ENCODE results near the gene FOXJ1. TPM values are rescaled to one million over a fixed set of nuclear protein-coding genes. Genes with fewer than 3 reads are reported as not detected.

Gene FOXJ1
- total RNA-seq, 1 donor from 2014 or later: not detected

- DNase-seq (ENCODE audit: low spot score): no peak
These were observed 309 bp downstream of the FOXJ1 start for GRCh38 chr17:76140661-76141211.

GRCh38 chr17:76139801-76140660 lies 1.0 kb downstream of the FOXJ1 start:
- no peak for DNase-seq (ENCODE audit: low spot score)

- DNase-seq (ENCODE audit: low spot score): no peak
These were observed 1.9 kb downstream of the FOXJ1 start for GRCh38 chr17:76138896-76139752.

GRCh38 chr17:76138234-76138895 lies 2.7 kb downstream of the FOXJ1 start:
- DNase-seq (ENCODE audit: low spot score): no peak

GRCh38 chr17:76137351-76138233 lies 3.5 kb downstream of the FOXJ1 start:
- no peak for DNase-seq (ENCODE audit: low spot score)

- no peak for DNase-seq (ENCODE audit: low spot score)
These were observed 4.1 kb downstream of the FOXJ1 start for GRCh38 chr17:76137001-76137350.

- no peak for DNase-seq (ENCODE audit: low spot score)
These were observed 4.6 kb downstream of the FOXJ1 start for GRCh38 chr17:76136276-76137000.

GRCh38 chr17:76135810-76136188 lies 5.2 kb downstream of the FOXJ1 start:
- DNase-seq (ENCODE audit: low spot score): no peak

GRCh38 chr17:76134911-76135809 lies 5.9 kb downstream of the FOXJ1 start:
- no peak for DNase-seq (ENCODE audit: low spot score)

GRCh38 chr17:76132574-76133338 lies 8.3 kb downstream of the FOXJ1 start:
- peak; percentile 32 for DNase-seq (ENCODE audit: low spot score)

- DNase-seq (ENCODE audit: low spot score): no peak
These were observed 9.1 kb downstream of the FOXJ1 start for GRCh38 chr17:76131692-76132573.

GRCh38 chr17:76131051-76131691 lies 9.9 kb downstream of the FOXJ1 start:
- DNase-seq (ENCODE audit: low spot score): no peak

- DNase-seq (ENCODE audit: low spot score): no peak
These were observed 10.6 kb downstream of the FOXJ1 start for GRCh38 chr17:76130473-76130872.

- DNase-seq (ENCODE audit: low spot score): no peak
These were observed 15.1 kb downstream of the FOXJ1 start for GRCh38 chr17:76125922-76126321.

GRCh38 chr17:76125391-76125675 lies 15.7 kb downstream of the FOXJ1 start:
- DNase-seq (ENCODE audit: low spot score): no peak

GRCh38 chr17:76124582-76125390 lies 16.3 kb downstream of the FOXJ1 start:
- no peak for DNase-seq (ENCODE audit: low spot score)
